Activated CD4-positive, alpha-beta T cell treated with anti-CD3 and anti-CD28 coated beads, Interleukin-2, amount 10 ng/mL, durations not matched to agents 24 days and 14 days (primary cell): Measurements from ENCODE around the gene MCF2L2. TPM values are rescaled to one million over a fixed set of nuclear protein-coding genes. Genes with fewer than 3 reads are reported as not detected.
A peak's percentile ranks its signal among the peaks of the same experiment; 100 is the strongest.
"Not testable (repeated sequence)": the region's sequence is repeated elsewhere in the genome, so short reads cannot be mapped to it uniquely, and the experiment has no call there.

Source experiments
- DNase-seq: peaks from one replicate; pipeline ENCODE4 v3.0.0; 2022
- H3K27ac Mint-ChIP-seq: one replicate; pipeline ENCODE4 v1.8.0; 2022; ENCODE audit warnings: mild to moderate bottlenecking, mixed read lengths
- H3K27me3 Mint-ChIP-seq: one replicate; pipeline ENCODE4 v1.8.0; 2022; ENCODE audit warnings: mixed read lengths
- H3K36me3 Mint-ChIP-seq: one replicate; pipeline ENCODE4 v1.8.0; 2022; ENCODE audit warnings: low read depth, mild to moderate bottlenecking, mixed read lengths
- H3K4me1 Mint-ChIP-seq: one replicate; pipeline ENCODE4 v1.8.0; 2021; ENCODE audit warnings: mixed read lengths
- H3K4me3 Mint-ChIP-seq: one replicate; pipeline ENCODE4 v1.8.0; 2022; ENCODE audit warnings: mild to moderate bottlenecking, moderate library complexity, mixed read lengths
- H3K9me3 Mint-ChIP-seq: one replicate; pipeline ENCODE4 v1.8.0; 2021; ENCODE audit warnings: mixed read lengths
- intact Hi-C: fragments of 100-400 bp; cut with micrococcal nuclease; formaldehyde crosslinking; loops from one replicate; pipeline ENCODE4 v1.15.1; 2023
- total RNA-seq: library from RNA; stranded (reverse); gene quantifications from 2 replicates; pipeline ENCODE4 v1.2.3, GENCODE V29; 2022

MCF2L2 gene
- total RNA-seq, 1 donor from 2014 or later: 4.8 TPM

- H3K4me3 Mint-ChIP-seq: peak overlapping the region; percentile 86
- peaks cover 40% of the 10 kb centered on the region for H3K27me3 Mint-ChIP-seq
- H3K9me3 Mint-ChIP-seq: no peaks in the 10 kb centered on the region
- H3K4me1 Mint-ChIP-seq: peaks cover 10% of the 10 kb centered on the region
- no peak overlapping the region for H3K27ac Mint-ChIP-seq
- intact Hi-C loops: loop anchor here (2.0 kb wide), 1 partner anchor 20 kb away; no protein-coding TSS in a partner anchor
- DNase-seq: no peak
- no peaks in the 10 kb centered on the region for H3K36me3 Mint-ChIP-seq
These were observed 249.9 kb downstream of the MCF2L2 start for GRCh38 chr3:183178512-183178832.

GRCh38 chr3:183172051-183172639 is 256.3 kb downstream of the MCF2L2 start:
- intact Hi-C loops: no loop called here
- H3K27ac Mint-ChIP-seq: no peak overlapping the region
- no peak for DNase-seq
- no peaks in the 10 kb centered on the region for H3K36me3 Mint-ChIP-seq
- no peaks in the 10 kb centered on the region for H3K9me3 Mint-ChIP-seq
- H3K27me3 Mint-ChIP-seq: peaks cover 38% of the 10 kb centered on the region
- no peak overlapping the region for H3K4me3 Mint-ChIP-seq
- H3K4me1 Mint-ChIP-seq: no peaks in the 10 kb centered on the region

- H3K9me3 Mint-ChIP-seq, intact Hi-C loops, H3K27ac Mint-ChIP-seq, H3K36me3 Mint-ChIP-seq, H3K4me1 Mint-ChIP-seq, H3K4me3 Mint-ChIP-seq, DNase-seq: not testable (repeated sequence)
- peaks cover 15% of the 10 kb centered on the region for H3K27me3 Mint-ChIP-seq
These were observed 260.4 kb downstream of the MCF2L2 start for GRCh38 chr3:183167975-183168374.

GRCh38 chr3:183163563-183163962 is 264.9 kb downstream of the MCF2L2 start:
- peak overlapping the region; percentile 92 for H3K4me3 Mint-ChIP-seq
- H3K4me1 Mint-ChIP-seq: peaks cover 31% of the 10 kb centered on the region
- H3K36me3 Mint-ChIP-seq: peaks cover 4% of the 10 kb centered on the region
- peaks cover 3% of the 10 kb centered on the region for H3K27me3 Mint-ChIP-seq
- intact Hi-C loops: no loop called here
- no peaks in the 10 kb centered on the region for H3K9me3 Mint-ChIP-seq
- H3K27ac Mint-ChIP-seq: peak overlapping the region; percentile 37
- no peak for DNase-seq

- Mint-ChIP-seq H3K4me1 (peaks cover 39% of the 10 kb centered on the region), H3K36me3 (peaks cover 10% of the 10 kb centered on the region)
These were observed 266.7 kb downstream of the MCF2L2 start for GRCh38 chr3:183161552-183162336.

GRCh38 chr3:183160616-183161015 is 267.8 kb downstream of the MCF2L2 start:
- peaks cover 39% of the 10 kb centered on the region for H3K4me1 Mint-ChIP-seq

More at GRCh38 chr3:183161552-183162336, 266.7 kb downstream of the MCF2L2 start:
- intact Hi-C loops: no loop called here
- H3K27me3 Mint-ChIP-seq: peaks cover 3% of the 10 kb centered on the region
- H3K9me3 Mint-ChIP-seq: no peaks in the 10 kb centered on the region
- H3K27ac Mint-ChIP-seq: peak overlapping the region; percentile 59
- peak; percentile 69 for DNase-seq
- H3K4me3 Mint-ChIP-seq: peak overlapping the region; percentile 92

GRCh38 chr3:183159333-183159732 is 269.1 kb downstream of the MCF2L2 start:
- no peaks in the 10 kb centered on the region for H3K27me3 Mint-ChIP-seq
- peak overlapping the region; percentile 44 for H3K4me3 Mint-ChIP-seq
- H3K27ac Mint-ChIP-seq: peak overlapping the region; percentile 81
- intact Hi-C loops: loop anchor here (2.0 to 5.0 kb wide), 4 partner anchors 19 to 367 kb away; partner anchors contain the start of gene ATP11B
- H3K36me3 Mint-ChIP-seq: peaks cover 10% of the 10 kb centered on the region
- H3K9me3 Mint-ChIP-seq: no peaks in the 10 kb centered on the region
- DNase-seq: peak; percentile 67
- peaks cover 39% of the 10 kb centered on the region for H3K4me1 Mint-ChIP-seq

More at GRCh38 chr3:183160616-183161015, 267.8 kb downstream of the MCF2L2 start:
- Mint-ChIP-seq H3K36me3 (peaks cover 10% of the 10 kb centered on the region), H3K27me3 (no peaks in the 10 kb centered on the region), H3K9me3 (no peaks in the 10 kb centered on the region), H3K27ac (no peak overlapping the region), H3K4me3 (no peak overlapping the region)
- intact Hi-C loops: no loop called here
- DNase-seq: no peak

- DNase-seq: peak; percentile 71
These were observed 269.8 kb downstream of the MCF2L2 start for GRCh38 chr3:183158551-183159006.

GRCh38 chr3:183158113-183158512 is 270.3 kb downstream of the MCF2L2 start:
- Mint-ChIP-seq H3K27ac (peak overlapping the region; percentile 57), H3K4me1 (peaks cover 39% of the 10 kb centered on the region)
- intact Hi-C loops: loop anchor here (1.0 to 5.0 kb wide), 6 partner anchors 21 to 366 kb away; partner anchors contain the start of gene ATP11B

More at GRCh38 chr3:183158551-183159006, 269.8 kb downstream of the MCF2L2 start:
- intact Hi-C loops: loop anchor here (1.0 to 5.0 kb wide), 6 partner anchors 20 to 366 kb away; partner anchors contain the start of gene ATP11B
- H3K27ac Mint-ChIP-seq: peak overlapping the region; percentile 81
- peaks cover 15% of the 10 kb centered on the region for H3K36me3 Mint-ChIP-seq
- H3K4me3 Mint-ChIP-seq: peak overlapping the region; percentile 44
- no peaks in the 10 kb centered on the region for H3K27me3 Mint-ChIP-seq
- no peaks in the 10 kb centered on the region for H3K9me3 Mint-ChIP-seq
- H3K4me1 Mint-ChIP-seq: peaks cover 39% of the 10 kb centered on the region

GRCh38 chr3:183156266-183156665 is 272.2 kb downstream of the MCF2L2 start:
- peaks cover 15% of the 10 kb centered on the region for H3K36me3 Mint-ChIP-seq
- H3K4me3 Mint-ChIP-seq: no peak overlapping the region
- intact Hi-C loops: loop anchor here (5.0 kb wide), 1 partner anchor 364 kb away; the partner anchor contains the start of gene ATP11B
- H3K27me3 Mint-ChIP-seq: no peaks in the 10 kb centered on the region
- DNase-seq: no peak
- no peaks in the 10 kb centered on the region for H3K9me3 Mint-ChIP-seq
- no peak overlapping the region for H3K27ac Mint-ChIP-seq
- peaks cover 29% of the 10 kb centered on the region for H3K4me1 Mint-ChIP-seq

More at GRCh38 chr3:183158113-183158512, 270.3 kb downstream of the MCF2L2 start:
- Mint-ChIP-seq H3K27me3 (no peaks in the 10 kb centered on the region), H3K4me3 (no peak overlapping the region), H3K36me3 (peaks cover 15% of the 10 kb centered on the region), H3K9me3 (no peaks in the 10 kb centered on the region)
- no peak for DNase-seq

GRCh38 chr3:183155499-183155898 is 272.9 kb downstream of the MCF2L2 start:
- no peaks in the 10 kb centered on the region for H3K27me3 Mint-ChIP-seq
- H3K27ac Mint-ChIP-seq: no peak overlapping the region
- H3K36me3 Mint-ChIP-seq: peaks cover 15% of the 10 kb centered on the region
- intact Hi-C loops: loop anchor here (5.0 kb wide), 1 partner anchor 363 kb away; the partner anchor contains the start of gene ATP11B
- DNase-seq: no peak
- no peaks in the 10 kb centered on the region for H3K9me3 Mint-ChIP-seq
- H3K4me1 Mint-ChIP-seq: peaks cover 26% of the 10 kb centered on the region
- H3K4me3 Mint-ChIP-seq: no peak overlapping the region

- H3K36me3 Mint-ChIP-seq: peaks cover 18% of the 10 kb centered on the region
- peaks cover 7% of the 10 kb centered on the region for H3K4me1 Mint-ChIP-seq
- DNase-seq: no peak
- intact Hi-C loops: no loop called here
- no peak overlapping the region for H3K4me3 Mint-ChIP-seq
- no peaks in the 10 kb centered on the region for H3K9me3 Mint-ChIP-seq
- H3K27ac Mint-ChIP-seq: no peak overlapping the region
- no peaks in the 10 kb centered on the region for H3K27me3 Mint-ChIP-seq
These were observed 275.0 kb downstream of the MCF2L2 start for GRCh38 chr3:183153210-183153950.

GRCh38 chr3:183151821-183152351 is 276.5 kb downstream of the MCF2L2 start:
- intact Hi-C loops: no loop called here
- no peaks in the 10 kb centered on the region for H3K4me1 Mint-ChIP-seq
- peaks cover 12% of the 10 kb centered on the region for H3K36me3 Mint-ChIP-seq
- DNase-seq: no peak
- H3K4me3 Mint-ChIP-seq: no peak overlapping the region
- no peak overlapping the region for H3K27ac Mint-ChIP-seq
- no peaks in the 10 kb centered on the region for H3K9me3 Mint-ChIP-seq
- no peaks in the 10 kb centered on the region for H3K27me3 Mint-ChIP-seq
